Activated B cell treated with CpG ODN at 0.5 μM for 24 hours (primary cell): ENCODE measurements around the gene CRABP1. TPM values are rescaled to one million over a fixed set of nuclear protein-coding genes. Genes with fewer than 3 reads are reported as not detected.

Experiments used
- ATAC-seq: fragments of 200-7000 bp; cut with Tn5 transposase; one replicate; pipeline ENCODE4 v1.10.0; 2021; ENCODE audit warnings: low read depth, mild to moderate bottlenecking, moderate library complexity
- CTCF ChIA-PET: fragments of 350-600 bp; sonication (Branson Sonifier 250); formaldehyde crosslinking; loops from one replicate; lab custom pipeline; 2021; ENCODE audit warnings: antibody characterized with exemption; lab: Charles Lee
- POLR2A ChIA-PET: fragments of 350-600 bp; sonication (Branson Sonifier 250); formaldehyde crosslinking; loops from one replicate; lab custom pipeline; 2021; ENCODE audit warnings: antibody characterized with exemption; lab: Charles Lee
- DNase-seq: peaks from one replicate; pipeline ENCODE4 v3.0.0; 2022
- H3K27ac Mint-ChIP-seq: one replicate; pipeline ENCODE4 v1.8.0; 2020; ENCODE audit warnings: mixed read lengths
- H3K27me3 Mint-ChIP-seq: one replicate; pipeline ENCODE4 v1.8.0; 2021; ENCODE audit warnings: mixed read lengths
- H3K36me3 Mint-ChIP-seq: one replicate; pipeline ENCODE4 v1.8.0; 2021; ENCODE audit warnings: low read depth, mixed read lengths
- H3K4me1 Mint-ChIP-seq: one replicate; pipeline ENCODE4 v1.8.0; 2021; ENCODE audit warnings: mixed read lengths
- H3K4me3 Mint-ChIP-seq: one replicate; pipeline ENCODE4 v1.8.0; 2020; ENCODE audit warnings: mild to moderate bottlenecking, mixed read lengths
- H3K9me3 Mint-ChIP-seq: one replicate; pipeline ENCODE4 v1.8.0; 2020; ENCODE audit warnings: mixed read lengths
- CTCF ChIP-seq: fragments of 200-600 bp; IDR thresholded peaks from one replicate; pipeline ENCODE4 v1.8.0; 2022; ENCODE audit warnings: antibody characterized with exemption, mild to moderate bottlenecking
- intact Hi-C: fragments of 100-400 bp; cut with micrococcal nuclease; formaldehyde crosslinking; loops from one replicate; pipeline ENCODE4 v1.15.1; 2024
- total RNA-seq: library from RNA; stranded (reverse); gene quantifications from 2 replicates; pipeline ENCODE4 v1.2.3, GENCODE V29; 2022

The CRABP1 gene
- not detected in 2 replicates for total RNA-seq

- CTCF ChIA-PET, result no interaction called here
- intact Hi-C loops, result no loop called here
- H3K27ac Mint-ChIP-seq, result no peak within 1 kb of the TSS
- no peak for ATAC-seq
- peaks cover 43% of the 10 kb centered on the region for H3K27me3 Mint-ChIP-seq
- no peak for DNase-seq
- POLR2A ChIA-PET, result no interaction called here
- no peaks in the 10 kb centered on the region for H3K36me3 Mint-ChIP-seq
- no peak for TF ChIP-seq CTCF
- H3K4me3 Mint-ChIP-seq, result no peak within 1 kb of the TSS
- no peaks in the 10 kb centered on the region for H3K9me3 Mint-ChIP-seq
- H3K4me1 Mint-ChIP-seq, result peaks cover 3% of the 10 kb centered on the region
Measured at GRCh38 chr15:78340231-78341056, at the start of gene CRABP1. TSS of gene CRABP1 (plus strand) at chr15:78340353. CDS start at chr15:78340429, 76 bp downstream.

GRCh38 chr15:78291052-78291451 lies 49.1 kb upstream of the CRABP1 start:
- POLR2A ChIA-PET, result interaction anchor here (1.3 kb wide), 1 partner anchor 8 kb away, joined by 6 read pairs; the partner anchor contains the start of gene SKIC8

GRCh38 chr15:78291698-78292097 lies 48.5 kb upstream of the CRABP1 start:
- H3K27me3 Mint-ChIP-seq, result no peaks in the 10 kb centered on the region
- POLR2A ChIA-PET, result interaction anchor here (1.3 kb wide), 1 partner anchor 8 kb away, joined by 6 read pairs; the partner anchor contains the start of gene SKIC8
- H3K27ac Mint-ChIP-seq, result no peak overlapping the region
- TF ChIP-seq CTCF, result no peak
- no peaks in the 10 kb centered on the region for H3K4me1 Mint-ChIP-seq
- DNase-seq (no peak), ATAC-seq (no peak)
- no peak overlapping the region for H3K4me3 Mint-ChIP-seq
- no peaks in the 10 kb centered on the region for H3K9me3 Mint-ChIP-seq
- CTCF ChIA-PET, result no interaction called here
- intact Hi-C loops, result no loop called here
- H3K36me3 Mint-ChIP-seq, result peaks cover 74% of the 10 kb centered on the region

More at GRCh38 chr15:78291052-78291451, 49.1 kb upstream of the CRABP1 start:
- Mint-ChIP-seq H3K36me3 (peaks cover 80% of the 10 kb centered on the region), H3K27ac (no peak overlapping the region), H3K9me3 (no peaks in the 10 kb centered on the region), H3K27me3 (no peaks in the 10 kb centered on the region), H3K4me3 (no peak overlapping the region), H3K4me1 (no peaks in the 10 kb centered on the region)
- intact Hi-C loops, result no loop called here
- TF ChIP-seq CTCF, result no peak
- CTCF ChIA-PET, result no interaction called here
- no peak for ATAC-seq
- DNase-seq, result no peak

- no peak for TF ChIP-seq CTCF
- Mint-ChIP-seq H3K36me3 (peaks cover 69% of the 10 kb centered on the region), H3K4me1 (peaks cover 2% of the 10 kb centered on the region), H3K9me3 (no peaks in the 10 kb centered on the region), H3K4me3 (no peak overlapping the region), H3K27me3 (no peaks in the 10 kb centered on the region), H3K27ac (no peak overlapping the region)
- DNase-seq (no peak), ATAC-seq (no peak)
- intact Hi-C loops, result no loop called here
- POLR2A ChIA-PET, result no interaction called here
- CTCF ChIA-PET, result no interaction called here
Measured at GRCh38 chr15:78292219-78292618, 47.9 kb upstream of the CRABP1 start.
